Sigmoid colon (tissue), 4 donors: ENCODE results near the gene MFSD6.

ENCODE experiments used
- CTCF ChIP-seq, 4 experiments: fragments of 450-650 bp in 3 of 4; fragments of 200-600 bp in 1 of 4; IDR thresholded peaks; one replicate each; pipeline ENCODE4 v1.5.1; 2016 to 2019; ENCODE audit warnings: antibody characterized with exemption in 4 of 4, mild to moderate bottlenecking in 3 of 4, moderate library complexity in 2 of 4
- EP300 ChIP-seq, 4 donors: sonication (generic); formaldehyde crosslinking; IDR thresholded peaks; one replicate each; pipeline ENCODE4 v1.6.1; 2017; ENCODE audit warnings: antibody characterized with exemption in 4 of 4
- POLR2A ChIP-seq, 2 donors: fragments of 450-650 bp; IDR thresholded peaks; one replicate each; pipeline ENCODE4 v1.6.1; 2016; ENCODE audit warnings: antibody characterized with exemption in 2 of 2, mild to moderate bottlenecking in 2 of 2, moderate library complexity in 2 of 2
- POLR2AphosphoS5 ChIP-seq, 4 donors: sonication (generic); formaldehyde crosslinking; IDR thresholded peaks; one replicate each; pipeline ENCODE4 v1.6.1; 2017; ENCODE audit warnings: antibody characterized with exemption in 4 of 4

DNA sequence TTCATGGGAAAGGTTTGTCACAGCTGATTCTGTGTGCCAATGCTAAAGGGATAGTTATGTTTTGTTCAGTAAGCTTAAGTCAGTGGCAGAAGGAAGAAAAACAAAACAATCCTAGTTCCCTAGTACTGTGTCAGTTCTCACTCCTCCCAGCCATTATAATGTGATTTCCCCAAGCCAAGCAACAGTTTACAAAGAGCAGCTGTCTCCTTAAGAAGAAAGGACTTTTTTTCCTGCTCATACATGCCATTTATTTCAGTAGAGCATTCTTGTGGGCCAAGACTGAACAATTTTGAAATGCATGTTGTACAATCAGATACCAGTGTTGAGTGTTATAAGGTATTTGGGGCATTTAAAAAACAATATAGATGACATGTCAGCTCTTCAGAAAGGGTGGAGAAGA is 74.3 kb downstream of the MFSD6 start:
- TF ChIP-seq POLR2A (IDR thresholded peaks at IDR 0.05) (no peak), CTCF (IDR thresholded peaks at IDR 0.05) (no peak), EP300 (IDR thresholded peaks at IDR 0.05) (no peak), POLR2AphosphoS5 (IDR thresholded peaks at IDR 0.05) (no peak)
